ENCODE measurements around the gene SPON1.
A peak's percentile ranks its signal among the peaks of the same experiment; 100 is the strongest.

The SPON1 gene

DNA sequence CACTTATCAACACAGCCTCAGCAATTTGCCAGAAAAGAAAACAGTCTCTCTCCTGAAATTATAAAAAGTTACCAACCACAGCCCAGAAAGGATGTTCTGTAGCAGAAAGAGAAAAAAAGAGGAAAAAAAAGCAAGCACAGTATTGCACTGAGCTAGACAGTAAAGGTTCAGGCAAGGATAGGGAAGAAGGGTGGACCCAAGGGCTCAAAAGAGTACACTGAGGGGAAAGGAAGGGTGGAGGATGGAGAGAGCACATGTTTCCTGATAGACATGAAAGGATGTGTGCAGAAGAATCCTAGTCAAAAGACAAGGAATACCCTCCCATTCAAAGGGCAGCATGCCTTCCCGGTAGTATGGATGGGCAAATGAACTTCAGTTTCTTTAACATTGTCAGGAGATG lies 337.4 kb downstream of the SPON1 start:
- no peak for DNase-seq

DNA sequence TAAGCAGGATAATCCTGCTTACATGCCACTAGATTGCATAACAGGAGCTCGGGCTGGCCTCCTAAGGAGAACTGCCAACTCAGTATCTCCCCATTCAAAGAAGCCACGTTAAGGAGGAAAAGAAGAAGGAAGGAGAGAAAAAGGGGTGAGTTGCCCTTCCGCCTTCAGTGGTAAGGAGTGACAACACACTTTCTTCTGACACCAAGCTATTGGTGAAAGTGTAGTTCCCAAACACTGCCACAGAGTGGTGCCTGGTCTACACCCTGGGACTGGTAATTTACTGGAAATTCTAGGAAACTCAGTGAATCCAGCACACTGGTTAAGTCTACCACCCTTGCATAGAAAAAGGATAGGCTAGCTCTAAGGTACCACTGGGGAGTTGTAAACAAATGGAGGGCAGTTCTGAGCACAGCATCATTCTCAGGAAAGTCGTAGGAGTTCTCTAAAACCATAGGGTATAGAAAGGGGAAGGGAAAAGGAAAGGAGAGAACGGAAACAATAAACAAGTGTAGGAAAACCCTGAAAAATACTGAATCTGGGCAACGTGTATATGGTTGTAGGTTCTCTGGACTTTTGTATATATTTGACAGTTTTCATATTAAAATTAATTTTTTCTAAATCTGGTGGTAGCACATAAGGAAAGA lies 338.3 kb downstream of the SPON1 start:
- peak; percentile 47 for DNase-seq

DNA sequence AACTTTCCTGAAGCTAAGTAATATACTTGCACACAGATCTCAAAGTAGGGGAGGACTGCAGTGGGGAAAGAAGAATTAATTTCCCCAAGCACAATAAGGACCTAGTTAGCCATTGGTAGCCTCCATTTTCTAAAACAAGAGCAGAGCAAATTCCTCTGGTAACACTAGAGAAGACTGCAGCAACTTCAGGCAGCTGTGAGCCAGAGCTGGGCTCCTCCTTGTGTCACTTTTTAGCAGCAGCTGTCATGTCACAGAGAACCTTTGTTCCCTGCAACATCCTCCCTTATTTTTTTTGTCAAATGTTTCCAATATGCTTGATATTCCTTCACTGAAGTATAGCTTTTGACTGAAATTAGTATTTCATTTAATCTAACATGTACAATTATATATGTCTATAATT lies 342.1 kb downstream of the SPON1 start:
- no peak for DNase-seq

DNA sequence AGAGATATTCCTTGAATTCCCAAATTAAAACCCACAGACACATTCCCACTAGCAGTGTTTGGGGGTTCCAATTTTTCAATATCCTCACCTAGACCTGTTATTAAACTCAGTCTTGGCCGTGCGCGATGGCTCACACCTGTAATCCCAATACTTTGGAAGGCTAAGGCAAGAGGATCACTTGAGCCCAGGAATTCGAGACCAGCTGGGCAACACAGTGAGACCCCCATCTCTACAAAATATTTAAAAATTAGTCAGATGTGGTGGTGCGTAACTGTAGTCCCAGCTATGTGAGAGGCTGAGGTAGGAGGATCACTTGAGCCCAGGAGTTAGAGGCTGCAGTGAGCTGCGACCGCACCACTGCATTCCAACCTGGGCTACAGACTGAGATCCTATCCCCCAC lies 343.1 kb downstream of the SPON1 start:
- DNase-seq: no peak

DNA sequence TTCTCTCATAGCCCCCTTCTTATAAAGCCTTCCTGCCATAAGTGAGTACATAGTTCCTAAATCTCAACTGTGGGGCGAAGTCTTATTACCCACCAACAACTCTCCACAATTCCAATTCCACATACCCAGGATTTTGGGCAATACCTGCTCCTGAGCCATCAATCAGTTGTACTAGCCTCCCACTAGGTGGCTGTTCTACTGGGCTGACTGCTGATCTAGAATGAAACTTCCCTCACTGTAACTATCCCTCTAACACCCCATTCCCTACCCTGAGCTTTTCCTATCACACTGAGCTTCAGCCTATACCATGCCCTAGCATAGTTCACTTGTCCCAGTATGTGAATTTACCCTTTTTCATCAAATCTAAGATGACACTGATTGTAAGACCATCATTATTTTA lies 344.0 kb downstream of the SPON1 start:
- no peak for DNase-seq

DNA sequence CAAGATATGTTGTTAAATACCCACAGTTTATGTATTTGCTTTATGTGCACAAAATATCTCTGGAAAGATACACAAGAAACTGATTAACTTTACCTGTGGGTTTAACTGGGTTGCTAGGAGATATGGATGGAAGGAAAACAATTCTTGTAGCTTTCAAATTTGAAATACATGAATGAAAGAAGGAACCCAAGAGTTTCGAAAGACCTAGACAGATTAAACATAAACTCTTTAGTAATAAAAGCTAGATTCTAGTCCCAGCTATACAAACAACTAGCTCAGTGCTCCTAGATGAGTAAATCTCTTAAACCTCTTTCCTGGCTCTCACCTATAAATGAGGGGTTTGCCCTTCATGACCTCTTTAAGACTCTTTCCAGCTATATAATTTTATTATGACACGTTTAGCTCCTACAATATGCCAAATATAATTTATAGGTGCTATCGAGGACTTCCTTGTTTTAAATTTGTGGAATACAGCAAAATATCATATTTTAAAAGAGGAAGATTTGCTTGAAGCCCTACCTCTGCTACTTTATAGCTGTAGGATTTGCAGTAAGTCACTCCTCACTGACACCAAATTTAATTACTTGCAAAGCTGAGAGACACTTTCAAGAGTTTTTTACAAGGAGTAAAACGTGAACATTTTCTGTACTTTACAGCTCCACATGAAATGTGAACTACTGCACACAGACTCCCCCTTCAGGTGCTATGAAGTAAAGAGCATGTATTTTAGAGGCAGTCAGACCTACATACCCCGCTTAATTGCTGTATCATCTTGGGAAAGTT lies 345.8 kb downstream of the SPON1 start:
- no peak for DNase-seq

DNA sequence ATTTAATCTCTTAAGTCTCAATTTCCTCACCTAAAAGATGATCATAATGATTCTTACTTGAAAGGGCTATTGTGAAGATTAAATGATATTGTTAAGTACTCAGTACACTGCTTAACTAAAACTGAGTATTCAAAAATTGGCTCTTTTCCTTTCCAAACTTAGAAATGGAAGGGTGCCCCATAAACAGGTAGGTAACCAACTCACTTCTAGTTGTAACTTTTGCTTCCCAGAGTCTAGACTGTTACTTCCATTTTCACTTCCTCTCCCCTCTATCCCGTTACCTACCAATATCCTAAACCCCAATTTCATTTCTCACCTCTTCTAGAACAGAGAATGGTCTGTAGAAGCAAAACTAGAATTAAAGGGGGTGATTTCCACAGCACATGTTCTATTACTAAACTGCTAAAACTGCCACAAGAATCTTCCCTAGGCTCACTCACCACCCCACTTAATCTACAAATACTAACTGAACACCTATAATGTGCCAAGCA lies 346.4 kb downstream of the SPON1 start:
- DNase-seq: no peak

DNA sequence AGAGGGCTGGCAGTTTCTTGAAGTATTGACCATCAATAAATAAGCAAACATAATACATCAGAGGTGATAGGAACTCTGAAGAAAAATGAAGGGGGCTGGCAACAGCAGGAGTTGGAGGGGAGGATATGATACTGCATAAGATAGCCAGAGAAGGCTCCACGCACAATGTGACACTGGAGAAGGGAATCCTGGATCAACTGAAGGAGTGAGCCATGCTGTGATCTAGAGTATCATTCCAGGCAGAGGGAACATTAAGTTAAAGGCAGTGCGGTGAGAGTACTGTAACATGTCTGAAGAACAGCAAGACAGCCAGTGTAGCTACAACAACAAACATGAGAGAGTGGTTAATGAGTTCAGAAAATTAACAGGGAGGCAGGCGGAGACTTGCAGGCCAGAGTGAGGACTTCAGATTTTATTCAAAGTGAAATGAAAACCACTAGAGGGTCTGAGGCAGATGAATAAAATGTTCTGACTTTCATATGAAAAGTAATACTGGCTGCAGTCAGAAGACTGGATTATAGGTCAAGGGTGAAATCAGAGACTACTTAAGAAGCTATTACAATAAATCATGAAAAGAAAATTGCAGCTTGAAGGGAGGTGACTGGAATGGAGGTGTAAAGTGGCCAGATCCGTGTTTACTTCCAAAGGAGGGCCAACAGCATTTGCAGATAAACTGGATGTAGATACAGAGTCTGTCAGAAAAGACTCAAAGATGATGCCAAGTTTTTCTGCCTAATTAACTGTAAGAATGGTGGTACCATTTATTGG lies 347.1 kb downstream of the SPON1 start:
- DNase-seq: no peak

DNA sequence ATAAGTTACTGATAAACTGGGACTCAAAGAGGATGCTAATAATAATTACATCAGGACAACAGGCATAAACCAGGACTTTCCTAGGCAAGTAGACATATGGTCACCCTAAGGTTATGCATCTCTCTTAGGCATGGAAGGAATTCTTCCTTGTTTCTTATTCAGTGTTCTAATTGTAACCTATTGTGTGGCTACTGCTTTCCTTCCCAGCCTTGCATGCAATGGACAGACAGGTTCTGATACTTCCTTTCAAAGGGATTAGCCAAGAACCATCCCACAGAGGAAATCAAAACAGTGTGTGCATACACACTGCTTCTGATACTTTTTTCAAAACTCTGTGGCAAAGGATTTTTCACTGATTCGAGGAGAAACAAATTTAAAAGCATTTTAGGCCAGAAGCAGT lies 348.2 kb downstream of the SPON1 start:
- DNase-seq: no peak

DNA sequence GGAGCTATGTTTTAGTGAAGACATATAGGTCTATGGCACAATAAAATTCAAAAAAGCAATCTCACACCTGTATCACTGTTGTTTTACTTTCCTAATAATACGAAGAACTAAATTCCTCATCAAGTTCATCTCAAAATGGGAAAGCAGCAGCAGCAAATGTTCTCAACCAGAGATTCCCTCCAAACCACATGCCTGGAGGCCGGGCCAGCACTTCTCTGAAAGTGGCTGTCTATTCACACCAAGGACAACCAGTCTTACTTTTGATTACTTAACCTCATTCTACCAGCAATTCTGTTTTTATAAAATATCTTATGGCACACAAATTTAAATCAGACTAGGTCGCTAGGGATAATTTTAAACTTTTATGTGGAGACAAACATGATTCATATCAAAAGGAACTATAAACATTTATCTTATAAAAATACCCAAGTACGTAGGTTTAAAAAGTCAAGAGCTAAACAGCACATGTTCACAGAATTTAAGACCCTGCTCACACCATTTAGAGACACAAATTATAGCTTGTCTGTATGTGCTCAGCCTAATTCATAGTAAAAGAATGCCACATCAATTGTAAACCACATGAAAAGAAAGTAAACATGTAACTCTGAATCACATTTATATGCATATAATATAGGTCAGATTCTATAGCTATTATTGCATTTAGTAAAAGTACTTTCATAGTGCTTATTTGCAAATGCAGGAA lies 350.4 kb downstream of the SPON1 start:
- DNase-seq: no peak

DNA sequence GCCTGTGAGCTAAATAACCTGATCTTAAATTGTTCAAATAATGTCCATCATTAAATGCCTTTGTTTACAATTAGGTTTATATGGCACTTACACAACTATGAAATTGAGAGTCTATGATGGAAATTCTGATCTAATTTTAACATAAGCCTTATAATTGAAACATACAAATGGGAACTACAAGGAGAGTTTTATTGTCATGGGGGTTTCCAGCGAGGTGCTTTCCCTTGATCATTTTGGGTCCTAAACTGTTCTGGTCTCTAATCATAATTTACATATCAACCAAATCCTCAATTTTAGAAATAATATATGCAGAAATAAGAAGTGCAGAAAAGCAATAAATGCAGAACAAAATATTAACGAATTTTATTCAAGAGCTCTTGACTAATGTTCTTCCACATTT lies 351.6 kb downstream of the SPON1 start:
- no peak for DNase-seq

DNA sequence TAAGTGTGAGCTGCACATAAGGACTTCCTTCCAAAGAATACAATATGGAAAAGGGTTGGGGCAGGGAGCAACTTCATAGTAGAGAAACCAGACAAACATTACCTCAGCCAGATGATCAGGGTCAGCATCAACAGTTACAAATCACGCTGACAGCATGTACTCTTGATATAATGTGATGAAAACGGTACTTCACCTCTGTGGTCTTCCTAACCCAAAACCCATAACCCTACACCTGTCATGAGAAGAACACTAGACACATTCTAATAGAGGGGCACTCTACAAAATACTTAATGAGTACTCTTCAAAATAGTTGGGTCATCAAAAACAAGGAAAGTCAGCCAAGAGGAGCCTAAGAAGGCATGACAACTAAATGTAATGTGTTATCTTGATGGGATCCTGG lies 352.6 kb downstream of the SPON1 start:
- DNase-seq: no peak

Measured in stimulated activated CD4-positive, alpha-beta T cell treated with anti-CD3 and anti-CD28 coated beads, Interleukin-4, amount 100 ng/mL, for 24 hours (primary cell).